Measurements from ENCODE around the gene PNMA6F. TPM values are rescaled to one million over a fixed set of nuclear protein-coding genes. Genes with fewer than 3 reads are reported as not detected.
A peak's percentile ranks its signal among the peaks of the same experiment; 100 is the strongest.

PNMA6F gene
- total RNA-seq, 1 experiment from 2014 or later, result not detected

GRCh38 chrX:153333821-153334653 is 12.5 kb upstream of the PNMA6F start, which contains the start of gene ZNF275:
Gene ZNF275, plus strand, starts transcription at chrX:153334153. Its CDS starts 2,527 bp downstream, at chrX:153336680.
- no peaks in the 10 kb centered on the region for H3K9me3 ChIP-seq (ENCODE audit: low read length)
- POLR2A ChIA-PET (ENCODE audit: unreplicated experiment), result interaction anchor here (0.6 to 0.7 kb wide), 3 partner anchors 10 to 503 kb away, joined by 3 to 7 read pairs (median 5); partner anchors contain the start of genes CETN2 and NSDHL
- H3K9ac ChIP-seq (ENCODE audit: low read length), result peak within 1 kb of the TSS; percentile 84
- CTCF ChIA-PET, result no interaction called here
- H3F3A ChIP-seq (ENCODE audit: low read length, unreplicated experiment), result no peaks in the 10 kb centered on the region
- no peak within 1 kb of the TSS for H3K27ac ChIP-seq (ENCODE audit: low read length)
- H4K20me1 ChIP-seq (ENCODE audit: low read length), result no peaks in the 10 kb centered on the region
- H3K79me2 ChIP-seq (ENCODE audit: low read length), result peaks cover 6% of the 10 kb centered on the region
- peak; percentile 79 for DNase-seq
- intact Hi-C loops (cut with micrococcal nuclease), result no loop called here
- no TSS peak for BruUV-seq (replicated peaks)
- peak; percentile 97 for ATAC-seq
- peak within 1 kb of the TSS; percentile 81 for H3K4me3 ChIP-seq (ENCODE audit: low read length)
- H3K27me3 ChIP-seq (ENCODE audit: low read length), result 0 out of 2 replicates have a peak, but pooled peaks cover 8% of the 10 kb centered on the region
- peaks cover 7% of the 10 kb centered on the region for H3K4me1 ChIP-seq (ENCODE audit: insufficient read depth, low read length)
- H3K9me2 ChIP-seq (replicated peaks; ENCODE audit: low read length), result no peaks in the 10 kb centered on the region
- no peaks in the 10 kb centered on the region; the same call in none of the 2 replicates for H3K36me3 ChIP-seq (ENCODE audit: low read depth, low read length)
- peak within 1 kb of the TSS; percentile 77 for H2AFZ ChIP-seq (ENCODE audit: low read length)
- peak within 1 kb of the TSS; percentile 86 for H3K4me2 ChIP-seq (ENCODE audit: low read length)
- TF ChIP-seq, protein P1, sequence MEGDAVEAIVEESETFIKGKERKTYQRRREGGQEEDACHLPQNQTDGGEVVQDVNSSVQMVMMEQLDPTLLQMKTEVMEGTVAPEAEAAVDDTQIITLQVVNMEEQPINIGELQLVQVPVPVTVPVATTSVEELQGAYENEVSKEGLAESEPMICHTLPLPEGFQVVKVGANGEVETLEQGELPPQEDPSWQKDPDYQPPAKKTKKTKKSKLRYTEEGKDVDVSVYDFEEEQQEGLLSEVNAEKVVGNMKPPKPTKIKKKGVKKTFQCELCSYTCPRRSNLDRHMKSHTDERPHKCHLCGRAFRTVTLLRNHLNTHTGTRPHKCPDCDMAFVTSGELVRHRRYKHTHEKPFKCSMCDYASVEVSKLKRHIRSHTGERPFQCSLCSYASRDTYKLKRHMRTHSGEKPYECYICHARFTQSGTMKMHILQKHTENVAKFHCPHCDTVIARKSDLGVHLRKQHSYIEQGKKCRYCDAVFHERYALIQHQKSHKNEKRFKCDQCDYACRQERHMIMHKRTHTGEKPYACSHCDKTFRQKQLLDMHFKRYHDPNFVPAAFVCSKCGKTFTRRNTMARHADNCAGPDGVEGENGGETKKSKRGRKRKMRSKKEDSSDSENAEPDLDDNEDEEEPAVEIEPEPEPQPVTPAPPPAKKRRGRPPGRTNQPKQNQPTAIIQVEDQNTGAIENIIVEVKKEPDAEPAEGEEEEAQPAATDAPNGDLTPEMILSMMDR (conservative IDR thresholded peaks at IDR 0.05; ENCODE audit: low read depth, low read length), result no peak
- TF ChIP-seq EZH2phosphoT487 (IDR thresholded peaks at IDR 0.05; ENCODE audit: borderline replicate concordance, low read length), result no peak

- Histone ChIP-seq H3K4me3 (ENCODE audit: low read length) (peak overlapping the region; percentile 61), H4K20me1 (ENCODE audit: low read length) (no peaks in the 10 kb centered on the region), H2AFZ (ENCODE audit: low read length) (peak overlapping the region; percentile 77), H3K27ac (ENCODE audit: low read length) (no peak overlapping the region), H3K4me1 (ENCODE audit: insufficient read depth, low read length) (peaks cover 7% of the 10 kb centered on the region), H3K9ac (ENCODE audit: low read length) (no peak overlapping the region), H3K9me2 (replicated peaks; ENCODE audit: low read length) (no peaks in the 10 kb centered on the region), H3K4me2 (ENCODE audit: low read length) (peak overlapping the region; percentile 80), H3K27me3 (ENCODE audit: low read length) (0 out of 2 replicates have a peak, but pooled peaks cover 8% of the 10 kb centered on the region), H3K9me3 (ENCODE audit: low read length) (no peaks in the 10 kb centered on the region), H3K79me2 (ENCODE audit: low read length) (peaks cover 6% of the 10 kb centered on the region), H3K36me3 (ENCODE audit: low read depth, low read length) (no peaks in the 10 kb centered on the region; the same call in 1 of the 2 replicates), H3F3A (ENCODE audit: low read length, unreplicated experiment) (no peaks in the 10 kb centered on the region)
- no peak; the same call in 1 of the 2 replicates for ATAC-seq
- intact Hi-C loops (cut with micrococcal nuclease), result no loop called here
- no TSS peak for BruUV-seq (replicated peaks)
- ChIA-PET CTCF (no interaction called here), POLR2A (ENCODE audit: unreplicated experiment) (interaction anchor here (0.7 kb wide), 1 partner anchor 503 kb away, joined by 3 read pairs; the partner anchor contains the start of genes CETN2 and NSDHL)
- DNase-seq, result peak; percentile 11
- no peak for TF ChIP-seq EZH2 (IDR thresholded peaks at IDR 0.05; ENCODE audit: low read length, unreplicated experiment)
- TF ChIP-seq EZH2phosphoT487 (IDR thresholded peaks at IDR 0.05; ENCODE audit: borderline replicate concordance, low read length), result no peak
- TF ChIP-seq, protein P1 (conservative IDR thresholded peaks at IDR 0.05; ENCODE audit: low read depth, low read length), result no peak
These were observed 11.7 kb upstream of the PNMA6F start for GRCh38 chrX:153333266-153333665.

DNA sequence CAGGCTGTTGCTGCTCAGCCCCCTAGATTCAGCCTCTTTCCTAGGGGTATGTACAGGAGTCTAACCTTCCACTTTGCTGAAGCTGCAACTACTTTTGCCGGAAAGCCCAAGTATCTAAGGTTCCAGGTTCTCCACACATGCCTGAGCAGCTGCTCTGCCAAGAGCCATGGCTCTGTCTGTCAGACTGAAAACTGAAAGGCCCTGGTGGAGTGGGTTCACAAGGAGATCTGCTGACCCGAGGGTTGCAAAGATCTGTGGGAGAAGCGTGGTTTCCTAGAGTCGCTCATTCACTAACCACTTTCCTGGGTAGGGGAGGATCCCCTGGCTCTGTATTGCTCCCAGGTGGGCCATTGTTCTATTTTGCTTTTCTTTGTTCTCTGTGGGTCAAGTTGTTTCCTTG is 6.0 kb upstream of the PNMA6F start:
- POLR2A ChIA-PET (ENCODE audit: unreplicated experiment), result no interaction called here
- no peak overlapping the region for H3K9ac ChIP-seq (ENCODE audit: low read length)
- TF ChIP-seq EZH2 (IDR thresholded peaks at IDR 0.05; ENCODE audit: low read length, unreplicated experiment) (no peak), EZH2phosphoT487 (IDR thresholded peaks at IDR 0.05; ENCODE audit: borderline replicate concordance, low read length) (no peak)
- TF ChIP-seq, protein P1 (conservative IDR thresholded peaks at IDR 0.05; ENCODE audit: low read depth, low read length), result no peak
- H3K9me2 ChIP-seq (replicated peaks; ENCODE audit: low read length), result no peaks in the 10 kb centered on the region
- ATAC-seq, result no peak
- no peak overlapping the region for H2AFZ ChIP-seq (ENCODE audit: low read length)
- intact Hi-C loops (cut with micrococcal nuclease), result no loop called here
- H3K27me3 ChIP-seq (ENCODE audit: low read length), result 0 out of 2 replicates have a peak, but pooled peaks cover 12% of the 10 kb centered on the region
- H3F3A ChIP-seq (ENCODE audit: low read length, unreplicated experiment), result no peaks in the 10 kb centered on the region
- CTCF ChIA-PET, result no interaction called here
- H3K4me3 ChIP-seq (ENCODE audit: low read length), result no peak overlapping the region
- H3K4me2 ChIP-seq (ENCODE audit: low read length), result no peak overlapping the region
- H3K27ac ChIP-seq (ENCODE audit: low read length), result no peak overlapping the region
- H3K36me3 ChIP-seq (ENCODE audit: low read depth, low read length), result no peaks in the 10 kb centered on the region
- H3K9me3 ChIP-seq (ENCODE audit: low read length), result no peaks in the 10 kb centered on the region
- no peaks in the 10 kb centered on the region for H4K20me1 ChIP-seq (ENCODE audit: low read length)
- H3K4me1 ChIP-seq (ENCODE audit: insufficient read depth, low read length), result no peaks in the 10 kb centered on the region
- no peak for DNase-seq
- no peaks in the 10 kb centered on the region for H3K79me2 ChIP-seq (ENCODE audit: low read length)
- no TSS peak for BruUV-seq (replicated peaks)

All from PC-3 (cell line).